ENCODE results near the gene CDHR2.

Gene CDHR2

GRCh38 chr5:176530393-176530982, 18.7 kb upstream of the CDHR2 start:
- Histone ChIP-seq H3K18ac (ENCODE audit: low read length) (no peak overlapping the region), H3K56ac (ENCODE audit: low read length) (no peak overlapping the region), H2BK15ac (replicated peaks; ENCODE audit: low read depth) (no peak overlapping the region), H3K4me2 (ENCODE audit: low read length) (no peak overlapping the region), H3K4me3 (ENCODE audit: low read length) (no peak overlapping the region), H2BK120ac (ENCODE audit: low read depth, low read length) (no peak overlapping the region), H3K79me2 (ENCODE audit: control insufficient read depth, insufficient read depth, low read length) (peaks cover 33% of the 10 kb centered on the region), H4K8ac (ENCODE audit: low read depth, low read length) (no peak overlapping the region), H3K27ac (ENCODE audit: low read depth, low read length) (no peak overlapping the region), H3K79me1 (ENCODE audit: low read length) (peaks cover 8% of the 10 kb centered on the region), H3K4me1 (ENCODE audit: control insufficient read depth, low read depth, low read length) (peaks cover 5% of the 10 kb centered on the region), H3K23ac (ENCODE audit: low read length) (no peak overlapping the region), H4K5ac (ENCODE audit: low read length) (no peak overlapping the region), H3K27me3 (ENCODE audit: insufficient read depth, low read length, poor library complexity) (no peaks in the 10 kb centered on the region), H3K36me3 (ENCODE audit: control insufficient read depth, insufficient read depth, low read length) (peaks cover 20% of the 10 kb centered on the region), H3K4ac (ENCODE audit: low read depth, low read length) (no peak overlapping the region), H2BK5ac (ENCODE audit: low read length) (no peak overlapping the region), H2AK5ac (ENCODE audit: low read length) (no peak overlapping the region), H3K9ac (ENCODE audit: low read length) (no peak overlapping the region)
- no CpG with 5 or more reads among the region's 28 CpGs for WGBS (ENCODE audit: extremely low coverage, insufficient coverage, low lambda C conversion rate)
- no peak for DNase-seq

GRCh38 chr5:176530983-176531901, 17.9 kb upstream of the CDHR2 start:
- Histone ChIP-seq H3K27me3 (ENCODE audit: insufficient read depth, low read length, poor library complexity) (no peaks in the 10 kb centered on the region), H3K23ac (ENCODE audit: low read length) (no peak overlapping the region), H3K4me3 (ENCODE audit: low read length) (no peak overlapping the region), H3K36me3 (ENCODE audit: control insufficient read depth, insufficient read depth, low read length) (peaks cover 20% of the 10 kb centered on the region), H3K4me1 (ENCODE audit: control insufficient read depth, low read depth, low read length) (peaks cover 5% of the 10 kb centered on the region), H3K79me2 (ENCODE audit: control insufficient read depth, insufficient read depth, low read length) (peaks cover 41% of the 10 kb centered on the region), H3K79me1 (ENCODE audit: low read length) (peaks cover 8% of the 10 kb centered on the region), H3K4ac (ENCODE audit: low read depth, low read length) (no peak overlapping the region), H2BK15ac (replicated peaks; ENCODE audit: low read depth) (no peak overlapping the region), H4K5ac (ENCODE audit: low read length) (no peak overlapping the region), H2BK120ac (ENCODE audit: low read depth, low read length) (no peak overlapping the region), H3K9ac (ENCODE audit: low read length) (no peak overlapping the region), H3K4me2 (ENCODE audit: low read length) (no peak overlapping the region), H2AK5ac (ENCODE audit: low read length) (no peak overlapping the region), H2BK5ac (ENCODE audit: low read length) (no peak overlapping the region), H4K8ac (ENCODE audit: low read depth, low read length) (no peak overlapping the region), H3K27ac (ENCODE audit: low read depth, low read length) (no peak overlapping the region), H3K18ac (ENCODE audit: low read length) (no peak overlapping the region), H3K56ac (ENCODE audit: low read length) (no peak overlapping the region)
- DNase-seq: no peak
- WGBS (ENCODE audit: extremely low coverage, insufficient coverage, low lambda C conversion rate): no CpG with 5 or more reads among the region's 24 CpGs

GRCh38 chr5:176531902-176532493, 17.1 kb upstream of the CDHR2 start:
- Histone ChIP-seq H3K36me3 (ENCODE audit: control insufficient read depth, insufficient read depth, low read length) (peaks cover 20% of the 10 kb centered on the region), H3K27me3 (ENCODE audit: insufficient read depth, low read length, poor library complexity) (no peaks in the 10 kb centered on the region), H2BK5ac (ENCODE audit: low read length) (no peak overlapping the region), H3K4me1 (ENCODE audit: control insufficient read depth, low read depth, low read length) (peaks cover 5% of the 10 kb centered on the region), H3K27ac (ENCODE audit: low read depth, low read length) (no peak overlapping the region), H3K79me1 (ENCODE audit: low read length) (peaks cover 8% of the 10 kb centered on the region), H3K4me3 (ENCODE audit: low read length) (no peak overlapping the region), H4K8ac (ENCODE audit: low read depth, low read length) (no peak overlapping the region), H4K5ac (ENCODE audit: low read length) (no peak overlapping the region), H3K4me2 (ENCODE audit: low read length) (no peak overlapping the region), H3K4ac (ENCODE audit: low read depth, low read length) (no peak overlapping the region), H2BK120ac (ENCODE audit: low read depth, low read length) (no peak overlapping the region), H2BK15ac (replicated peaks; ENCODE audit: low read depth) (no peak overlapping the region), H3K79me2 (ENCODE audit: control insufficient read depth, insufficient read depth, low read length) (peaks cover 43% of the 10 kb centered on the region), H3K18ac (ENCODE audit: low read length) (no peak overlapping the region), H2AK5ac (ENCODE audit: low read length) (no peak overlapping the region), H3K56ac (ENCODE audit: low read length) (no peak overlapping the region), H3K9ac (ENCODE audit: low read length) (no peak overlapping the region), H3K23ac (ENCODE audit: low read length) (no peak overlapping the region)
- no peak for DNase-seq
- no CpG with 5 or more reads among the region's 28 CpGs for WGBS (ENCODE audit: extremely low coverage, insufficient coverage, low lambda C conversion rate)

GRCh38 chr5:176532795-176533194, 16.3 kb upstream of the CDHR2 start:
- H3K27me3 ChIP-seq (ENCODE audit: insufficient read depth, low read length, poor library complexity): no peaks in the 10 kb centered on the region
- peaks cover 8% of the 10 kb centered on the region for H3K79me1 ChIP-seq (ENCODE audit: low read length)
- H4K5ac ChIP-seq (ENCODE audit: low read length): no peak overlapping the region
- no peak overlapping the region for H3K23ac ChIP-seq (ENCODE audit: low read length)
- DNase-seq: no peak
- H3K56ac ChIP-seq (ENCODE audit: low read length): no peak overlapping the region
- no CpG with 5 or more reads among the region's 9 CpGs for whole genome bisulfite sequencing (ENCODE audit: extremely low coverage, insufficient coverage, low lambda C conversion rate)
- no peak overlapping the region for H2BK15ac ChIP-seq (replicated peaks; ENCODE audit: low read depth)
- no peak overlapping the region for H3K4me2 ChIP-seq (ENCODE audit: low read length)
- H3K27ac ChIP-seq (ENCODE audit: low read depth, low read length): no peak overlapping the region
- peaks cover 5% of the 10 kb centered on the region for H3K4me1 ChIP-seq (ENCODE audit: control insufficient read depth, low read depth, low read length)
- peaks cover 17% of the 10 kb centered on the region for H3K36me3 ChIP-seq (ENCODE audit: control insufficient read depth, insufficient read depth, low read length)
- no peak overlapping the region for H3K9ac ChIP-seq (ENCODE audit: low read length)
- H2BK5ac ChIP-seq (ENCODE audit: low read length): no peak overlapping the region
- no peak overlapping the region for H3K18ac ChIP-seq (ENCODE audit: low read length)
- no peak overlapping the region for H3K4ac ChIP-seq (ENCODE audit: low read depth, low read length)
- H2AK5ac ChIP-seq (ENCODE audit: low read length): no peak overlapping the region
- no peak overlapping the region for H2BK120ac ChIP-seq (ENCODE audit: low read depth, low read length)
- no peak overlapping the region for H4K8ac ChIP-seq (ENCODE audit: low read depth, low read length)
- peaks cover 43% of the 10 kb centered on the region for H3K79me2 ChIP-seq (ENCODE audit: control insufficient read depth, insufficient read depth, low read length)
- no peak overlapping the region for H3K4me3 ChIP-seq (ENCODE audit: low read length)

- H3K27me3 ChIP-seq (ENCODE audit: insufficient read depth, low read length, poor library complexity): no peaks in the 10 kb centered on the region
- peaks cover 16% of the 10 kb centered on the region for H3K36me3 ChIP-seq (ENCODE audit: control insufficient read depth, insufficient read depth, low read length)
- H3K4me1 ChIP-seq (ENCODE audit: control insufficient read depth, low read depth, low read length): peaks cover 5% of the 10 kb centered on the region
- no peak overlapping the region for H3K4ac ChIP-seq (ENCODE audit: low read depth, low read length)
- H3K9ac ChIP-seq (ENCODE audit: low read length): no peak overlapping the region
- H2BK5ac ChIP-seq (ENCODE audit: low read length): no peak overlapping the region
- H3K23ac ChIP-seq (ENCODE audit: low read length): no peak overlapping the region
- no peak overlapping the region for H3K4me3 ChIP-seq (ENCODE audit: low read length)
- H3K79me2 ChIP-seq (ENCODE audit: control insufficient read depth, insufficient read depth, low read length): peaks cover 43% of the 10 kb centered on the region
- H2BK120ac ChIP-seq (ENCODE audit: low read depth, low read length): no peak overlapping the region
- H4K8ac ChIP-seq (ENCODE audit: low read depth, low read length): no peak overlapping the region
- H2BK15ac ChIP-seq (replicated peaks; ENCODE audit: low read depth): no peak overlapping the region
- no peak overlapping the region for H3K56ac ChIP-seq (ENCODE audit: low read length)
- no CpG with 5 or more reads among the region's 8 CpGs for WGBS (ENCODE audit: extremely low coverage, insufficient coverage, low lambda C conversion rate)
- no peak overlapping the region for H4K5ac ChIP-seq (ENCODE audit: low read length)
- DNase-seq: no peak
- H3K79me1 ChIP-seq (ENCODE audit: low read length): peaks cover 8% of the 10 kb centered on the region
- no peak overlapping the region for H3K18ac ChIP-seq (ENCODE audit: low read length)
- H2AK5ac ChIP-seq (ENCODE audit: low read length): no peak overlapping the region
- H3K4me2 ChIP-seq (ENCODE audit: low read length): no peak overlapping the region
- no peak overlapping the region for H3K27ac ChIP-seq (ENCODE audit: low read depth, low read length)
These were observed 15.8 kb upstream of the CDHR2 start for GRCh38 chr5:176533390-176533789.

Measured in mesendoderm (in vitro differentiated cells).